ENCODE data around the gene ZNF274. TPM values are rescaled to one million over a fixed set of nuclear protein-coding genes. Genes with fewer than 3 reads are reported as not detected.

ZNF274 gene
- total RNA-seq, 4 donors from 2014 or later: 32.4 to 46.8 (median 39.7) TPM

GRCh38 chr19:58228585-58229254, 45.9 kb downstream of the ZNF274 start, which contains the start of gene ZNF544:
ZNF544 (plus strand) TSS chr19:58228914; CDS start chr19:58244024, 15,110 bp downstream.
- H3K36me3 ChIP-seq: peaks cover 0 to 46% (median 0%) of the 10 kb centered on the region in 3 donors
- peak within 1 kb of the TSS; percentile 57 to 81 (median 74) for H3K27ac ChIP-seq
- H3K9me3 ChIP-seq: peaks cover 0 to 63% (median 4%) of the 10 kb centered on the region in 4 donors
- H3K27me3 ChIP-seq: no peaks in the 10 kb centered on the region
- peak; percentile 79 to 90 (median 84) for DNase-seq
- H3K4me1 ChIP-seq: peaks cover 0 to 15% (median 3%) of the 10 kb centered on the region in 4 donors
- peak within 1 kb of the TSS; percentile 60 to 97 (median 78) for H3K4me3 ChIP-seq
- TF ChIP-seq CTCF (IDR thresholded peaks at IDR 0.05) (peak in 1 of 6 experiments; percentile 21), POLR2A (IDR thresholded peaks at IDR 0.05) (peak; percentile 41 to 42)

- Histone ChIP-seq H3K27ac (peak overlapping the region in 3 of 4 donors; percentile 57 to 81 (median 77)), H3K9me3 (peaks cover 0 to 65% (median 4%) of the 10 kb centered on the region in 4 donors), H3K27me3 (no peaks in the 10 kb centered on the region), H3K36me3 (peaks cover 0 to 52% (median 0%) of the 10 kb centered on the region in 3 donors), H3K4me3 (peak overlapping the region; percentile 60 to 97 (median 78)), H3K4me1 (peaks cover 0 to 15% (median 3%) of the 10 kb centered on the region in 4 donors)
- DNase-seq: no peak
- TF ChIP-seq CTCF (IDR thresholded peaks at IDR 0.05): no peak
- no peak for TF ChIP-seq POLR2A (IDR thresholded peaks at IDR 0.05)
Observed at GRCh38 chr19:58229255-58229639, 46.4 kb downstream of the ZNF274 start.

- no peak overlapping the region for H3K27ac ChIP-seq
- no peak overlapping the region for H3K4me3 ChIP-seq
- H3K9me3 ChIP-seq: peaks cover 0 to 85% (median 17%) of the 10 kb centered on the region in 4 donors
- no peak for TF ChIP-seq CTCF (IDR thresholded peaks at IDR 0.05)
- no peak for TF ChIP-seq POLR2A (IDR thresholded peaks at IDR 0.05)
- no peaks in the 10 kb centered on the region for H3K27me3 ChIP-seq
- DNase-seq: no peak
- no peaks in the 10 kb centered on the region for H3K4me1 ChIP-seq
- peaks cover 0 to 94% (median 5%) of the 10 kb centered on the region in 3 donors for H3K36me3 ChIP-seq
Observed at GRCh38 chr19:58237324-58237723, 54.5 kb downstream of the ZNF274 start.

GRCh38 chr19:58243351-58243750, 60.5 kb downstream of the ZNF274 start:
- DNase-seq: no peak
- Histone ChIP-seq H3K4me3 (no peak overlapping the region), H3K36me3 (peaks cover 0 to 96% (median 11%) of the 10 kb centered on the region in 3 donors), H3K27me3 (no peaks in the 10 kb centered on the region), H3K27ac (no peak overlapping the region), H3K4me1 (no peaks in the 10 kb centered on the region), H3K9me3 (peaks cover 0 to 97% (median 42%) of the 10 kb centered on the region in 4 donors)
- TF ChIP-seq CTCF (IDR thresholded peaks at IDR 0.05): no peak
- TF ChIP-seq POLR2A (IDR thresholded peaks at IDR 0.05): no peak

GRCh38 chr19:58248886-58249285, 66.0 kb downstream of the ZNF274 start:
- no peak for TF ChIP-seq CTCF (IDR thresholded peaks at IDR 0.05)
- TF ChIP-seq POLR2A (IDR thresholded peaks at IDR 0.05): no peak
- peaks cover 0 to 99% (median 11%) of the 10 kb centered on the region in 3 donors for H3K36me3 ChIP-seq
- no peak overlapping the region for H3K27ac ChIP-seq
- H3K27me3 ChIP-seq: no peaks in the 10 kb centered on the region
- DNase-seq: no peak
- H3K4me3 ChIP-seq: no peak overlapping the region
- H3K4me1 ChIP-seq: no peaks in the 10 kb centered on the region
- H3K9me3 ChIP-seq: peaks cover 0 to 98% (median 38%) of the 10 kb centered on the region in 4 donors
